Loucy (cell line): Measurements from ENCODE around the gene PUM2.

Experiments
- H2AFZ ChIP-seq: fragments of 200-600 bp; sonication (generic); 2 replicates; pipeline ENCODE4 v1.6.0; 2016; ENCODE audit warnings: antibody characterized with exemption, mild to moderate bottlenecking, low read length, moderate library complexity
- H3F3A ChIP-seq: fragments of 200-600 bp; 2 replicates; pipeline ENCODE4 v1.6.0; 2016; ENCODE audit warnings: antibody characterized with exemption, low read depth, mild to moderate bottlenecking
- H3K27me3 ChIP-seq: fragments of 200-600 bp; sonication (generic); 2 replicates; pipeline ENCODE4 v1.6.1; 2014; ENCODE audit warnings: low read length, mild to moderate bottlenecking; ENCODE audit not compliant: insufficient read depth, poor library complexity, severe bottlenecking
- H3K36me3 ChIP-seq: fragments of 200-600 bp; sonication (generic); 2 replicates; pipeline ENCODE4 v1.6.1; 2016; ENCODE audit warnings: low read length; ENCODE audit not compliant: insufficient read depth
- H3K4me1 ChIP-seq: fragments of 200-600 bp; sonication (generic); 2 replicates; pipeline ENCODE4 v1.5.1; 2014; ENCODE audit warnings: low read length, mild to moderate bottlenecking; ENCODE audit not compliant: insufficient read depth, poor library complexity, severe bottlenecking
- H3K4me2 ChIP-seq: fragments of 200-600 bp; sonication (generic); 2 replicates; pipeline ENCODE4 v1.6.0; 2014; ENCODE audit warnings: antibody characterized with exemption, low read length, low read depth, mild to moderate bottlenecking; ENCODE audit not compliant: poor library complexity, severe bottlenecking
- H3K4me3 ChIP-seq: fragments of 200-600 bp; sonication (generic); 2 replicates; pipeline ENCODE4 v1.5.1; 2014; ENCODE audit warnings: low read length, mild to moderate bottlenecking, mixed read lengths; ENCODE audit not compliant: poor library complexity, severe bottlenecking
- H3K79me2 ChIP-seq: fragments of 200-600 bp; sonication (generic); 2 replicates; pipeline ENCODE4 v1.6.1; 2014; ENCODE audit warnings: low read length; ENCODE audit not compliant: insufficient read depth
- H3K9ac ChIP-seq: fragments of 200-600 bp; sonication (generic); 2 replicates; pipeline ENCODE4 v1.6.0; 2014; ENCODE audit warnings: mild to moderate bottlenecking, low read depth, low read length, moderate library complexity; ENCODE audit not compliant: poor library complexity, severe bottlenecking
- H3K9me2 ChIP-seq: fragments of 200-600 bp; sonication (generic); replicated peaks from 2 replicates; pipeline ENCODE4 v1.6.1; 2016; ENCODE audit warnings: low read depth, low read length, mixed read lengths
- H3K9me3 ChIP-seq: fragments of 200-600 bp; sonication (generic); 2 replicates; pipeline ENCODE4 v1.6.1; 2014; ENCODE audit warnings: mild to moderate bottlenecking, antibody characterized with exemption, low read length, low read depth; ENCODE audit not compliant: insufficient read depth
- H4K20me1 ChIP-seq: fragments of 200-600 bp; sonication (generic); 2 replicates; pipeline ENCODE4 v1.6.0; 2014; ENCODE audit warnings: antibody characterized with exemption, low read length, mild to moderate bottlenecking; ENCODE audit not compliant: insufficient read depth, poor library complexity, severe bottlenecking
- CTCF ChIP-seq: fragments of 200-600 bp; sonication (generic); conservative IDR thresholded peaks from 2 replicates; pipeline ENCODE4 v1.5.1; 2014; ENCODE audit warnings: mild to moderate bottlenecking, antibody characterized with exemption, low read length
- EZH2phosphoT487 ChIP-seq: fragments of 200-600 bp; IDR thresholded peaks from 2 replicates; pipeline ENCODE4 v1.6.1; 2018; ENCODE audit warnings: antibody characterized with exemption, mild to moderate bottlenecking, moderate library complexity, borderline replicate concordance

Gene PUM2

GRCh38 chr2:20231598-20232026 lies 119.0 kb downstream of the PUM2 start:
- H3K9me3 ChIP-seq = no peaks in the 10 kb centered on the region
- H3F3A ChIP-seq = no peaks in the 10 kb centered on the region
- no peak overlapping the region for H3K9ac ChIP-seq
- no peak overlapping the region for H3K4me3 ChIP-seq
- no peak overlapping the region for H2AFZ ChIP-seq
- H3K4me1 ChIP-seq = no peaks in the 10 kb centered on the region
- no peaks in the 10 kb centered on the region for H3K36me3 ChIP-seq
- H3K4me2 ChIP-seq = no peak overlapping the region
- H3K27me3 ChIP-seq = no peaks in the 10 kb centered on the region
- H4K20me1 ChIP-seq = no peaks in the 10 kb centered on the region
- H3K79me2 ChIP-seq = no peaks in the 10 kb centered on the region
- no peaks in the 10 kb centered on the region for H3K9me2 ChIP-seq
- TF ChIP-seq CTCF (no peak), EZH2phosphoT487 (no peak)

GRCh38 chr2:20231159-20231558 lies 119.5 kb downstream of the PUM2 start:
- TF ChIP-seq CTCF (no peak), EZH2phosphoT487 (no peak)
- H3K4me2 ChIP-seq = no peak overlapping the region
- H3K27me3 ChIP-seq = no peaks in the 10 kb centered on the region
- H3K36me3 ChIP-seq = no peaks in the 10 kb centered on the region
- H3K9ac ChIP-seq = no peak overlapping the region
- no peaks in the 10 kb centered on the region for H3K79me2 ChIP-seq
- no peak overlapping the region for H3K4me3 ChIP-seq
- no peaks in the 10 kb centered on the region for H3K4me1 ChIP-seq
- no peaks in the 10 kb centered on the region for H4K20me1 ChIP-seq
- no peaks in the 10 kb centered on the region for H3F3A ChIP-seq
- H2AFZ ChIP-seq = no peak overlapping the region
- no peaks in the 10 kb centered on the region for H3K9me3 ChIP-seq
- H3K9me2 ChIP-seq = no peaks in the 10 kb centered on the region

GRCh38 chr2:20230114-20230425 lies 120.6 kb downstream of the PUM2 start:
- no peaks in the 10 kb centered on the region for H4K20me1 ChIP-seq
- no peak overlapping the region for H3K4me2 ChIP-seq
- no peaks in the 10 kb centered on the region for H3K9me3 ChIP-seq
- no peaks in the 10 kb centered on the region for H3K4me1 ChIP-seq
- no peaks in the 10 kb centered on the region for H3K79me2 ChIP-seq
- no peaks in the 10 kb centered on the region for H3K9me2 ChIP-seq
- H3K4me3 ChIP-seq = no peak overlapping the region
- H3F3A ChIP-seq = no peaks in the 10 kb centered on the region
- H3K36me3 ChIP-seq = no peaks in the 10 kb centered on the region
- no peak overlapping the region for H3K9ac ChIP-seq
- H3K27me3 ChIP-seq = no peaks in the 10 kb centered on the region
- no peak overlapping the region for H2AFZ ChIP-seq
- TF ChIP-seq CTCF (no peak), EZH2phosphoT487 (no peak)
